Epithelial cell of esophagus (primary cell): ENCODE results near the gene RLIM.

Experiments
- DNase-seq: peaks from one replicate; pipeline ENCODE4 v3.0.0; 2010; ENCODE audit warnings: low read depth
- H3K4me3 ChIP-seq: 2 replicates; pipeline ENCODE4 v1.5.1; 2011; ENCODE audit warnings: mild to moderate bottlenecking, low read length, control low read depth
- TF ChIP-seq, protein P1 (sequence below): IDR thresholded peaks from 2 replicates; pipeline ENCODE4 v1.5.1; 2011; ENCODE audit warnings: low read depth, mild to moderate bottlenecking, low read length, control low read depth, inconsistent platforms; ENCODE audit not compliant: insufficient read depth; ENCODE audit errors: missing control alignments

The RLIM gene

DNA sequence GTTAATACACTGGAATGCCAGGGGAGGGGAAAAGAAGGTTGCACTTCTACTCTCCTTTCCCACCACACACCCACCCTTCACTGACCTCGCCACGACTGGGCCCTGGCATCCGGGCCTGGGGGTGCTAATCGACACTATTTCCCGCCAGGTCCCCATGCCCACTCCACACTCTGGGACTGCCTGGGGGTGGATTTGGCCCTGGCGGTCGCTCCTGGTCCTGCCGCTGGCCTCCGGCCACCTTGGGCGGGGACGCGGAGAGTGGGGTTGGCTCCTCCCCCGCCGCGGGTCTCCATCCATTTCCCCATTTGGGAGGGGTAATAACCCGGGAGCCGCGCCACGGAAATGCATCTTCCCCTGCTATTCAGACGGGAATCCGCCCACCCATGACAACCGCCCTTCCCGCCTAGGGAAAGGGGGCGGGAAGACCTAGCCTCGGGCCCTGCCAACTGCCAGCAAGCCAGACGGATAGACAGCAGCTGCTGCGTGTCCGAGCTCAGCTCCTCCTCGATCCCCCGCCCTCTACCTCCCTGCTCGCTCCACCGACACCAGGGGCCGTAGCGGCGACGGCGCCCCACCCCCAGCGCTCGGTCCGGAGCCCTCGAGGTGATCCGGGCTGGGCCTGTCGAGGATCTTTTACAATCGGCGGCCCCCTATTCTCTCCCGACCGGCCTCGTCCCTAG is 78.1 kb downstream of the RLIM start:
- peak overlapping the region; percentile 36 for H3K4me3 ChIP-seq
- DNase-seq, result peak; percentile 59
- TF ChIP-seq, protein P1, sequence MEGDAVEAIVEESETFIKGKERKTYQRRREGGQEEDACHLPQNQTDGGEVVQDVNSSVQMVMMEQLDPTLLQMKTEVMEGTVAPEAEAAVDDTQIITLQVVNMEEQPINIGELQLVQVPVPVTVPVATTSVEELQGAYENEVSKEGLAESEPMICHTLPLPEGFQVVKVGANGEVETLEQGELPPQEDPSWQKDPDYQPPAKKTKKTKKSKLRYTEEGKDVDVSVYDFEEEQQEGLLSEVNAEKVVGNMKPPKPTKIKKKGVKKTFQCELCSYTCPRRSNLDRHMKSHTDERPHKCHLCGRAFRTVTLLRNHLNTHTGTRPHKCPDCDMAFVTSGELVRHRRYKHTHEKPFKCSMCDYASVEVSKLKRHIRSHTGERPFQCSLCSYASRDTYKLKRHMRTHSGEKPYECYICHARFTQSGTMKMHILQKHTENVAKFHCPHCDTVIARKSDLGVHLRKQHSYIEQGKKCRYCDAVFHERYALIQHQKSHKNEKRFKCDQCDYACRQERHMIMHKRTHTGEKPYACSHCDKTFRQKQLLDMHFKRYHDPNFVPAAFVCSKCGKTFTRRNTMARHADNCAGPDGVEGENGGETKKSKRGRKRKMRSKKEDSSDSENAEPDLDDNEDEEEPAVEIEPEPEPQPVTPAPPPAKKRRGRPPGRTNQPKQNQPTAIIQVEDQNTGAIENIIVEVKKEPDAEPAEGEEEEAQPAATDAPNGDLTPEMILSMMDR, result peak; percentile 21

DNA sequence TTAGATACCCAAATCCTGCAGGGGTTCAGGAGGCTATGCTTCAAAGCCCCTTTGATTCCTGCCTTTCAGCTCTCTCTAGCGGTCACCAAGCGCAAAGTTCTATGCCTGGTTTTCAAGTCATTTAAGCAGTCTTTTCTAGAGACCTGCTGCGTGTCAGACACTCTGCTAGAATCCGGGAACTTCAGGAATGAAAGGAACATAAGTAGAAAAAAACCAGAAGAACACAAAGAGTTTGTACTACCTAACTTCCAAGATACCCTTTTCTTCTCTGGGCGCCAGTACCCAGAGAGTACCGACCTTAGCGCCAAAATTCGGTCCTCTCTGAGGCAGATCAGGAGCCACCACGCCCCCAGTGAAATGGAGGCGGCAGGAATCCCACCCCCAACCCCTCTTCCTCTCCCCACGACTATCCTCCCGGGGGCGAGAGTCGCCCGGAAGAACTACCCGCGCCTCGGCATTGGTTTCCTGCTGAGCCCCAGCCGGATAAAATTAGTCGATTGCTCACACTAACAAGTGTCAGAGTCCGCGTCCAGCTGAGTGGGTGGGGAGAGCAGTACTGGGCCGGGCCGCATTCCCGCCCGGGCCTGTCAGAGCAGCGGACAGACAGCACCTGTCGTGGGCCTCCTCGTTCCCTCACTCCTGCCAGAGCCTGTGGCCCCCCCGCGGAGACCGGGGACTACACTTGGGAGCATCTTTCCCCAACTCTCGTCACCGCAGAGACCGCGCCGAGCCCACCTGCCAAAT is 78.8 kb downstream of the RLIM start:
- H3K4me3 ChIP-seq, result peak overlapping the region; percentile 36
- peak; percentile 81 for DNase-seq
- TF ChIP-seq, protein P1, result peak; percentile 37
